ENCODE results near the gene CUX1. TPM values are rescaled to one million over a fixed set of nuclear protein-coding genes. Genes with fewer than 3 reads are reported as not detected.
"Not testable (repeated sequence)": the region's sequence is repeated elsewhere in the genome, so short reads cannot be mapped to it uniquely, and the experiment has no call there.

The CUX1 gene
- total RNA-seq, 2 donors from 2014 or later, result 122 to 131 TPM

GRCh38 chr7:102111061-102112041, 293.9 kb downstream of the CUX1 start:
- no peak for ATAC-seq
- DNase-seq, result no peak
- intact Hi-C loops (cut with DNase I, micrococcal nuclease), result no loop called here

DNA sequence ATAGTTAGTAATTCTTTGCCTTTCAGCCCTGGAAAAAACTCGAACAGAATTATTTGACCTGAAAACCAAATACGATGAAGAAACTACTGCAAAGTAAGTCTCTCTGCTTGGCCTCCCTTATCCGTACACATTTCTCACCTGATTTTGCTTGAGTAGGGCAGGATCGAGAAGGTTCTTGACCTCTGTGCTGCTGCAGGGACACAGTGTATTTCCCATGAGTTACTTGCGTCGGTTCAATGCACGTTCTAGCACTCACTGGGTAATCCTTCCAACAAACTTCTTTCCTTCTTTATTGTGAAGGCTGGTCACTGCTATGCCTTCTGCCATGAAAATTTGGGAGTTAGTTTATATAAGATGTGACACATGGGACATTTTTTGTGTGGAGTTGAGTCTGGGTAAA, 297.8 kb downstream of the CUX1 start:
- ATAC-seq (no peak), DNase-seq (no peak)
- intact Hi-C loops (cut with DNase I, micrococcal nuclease), result no loop called here

DNA sequence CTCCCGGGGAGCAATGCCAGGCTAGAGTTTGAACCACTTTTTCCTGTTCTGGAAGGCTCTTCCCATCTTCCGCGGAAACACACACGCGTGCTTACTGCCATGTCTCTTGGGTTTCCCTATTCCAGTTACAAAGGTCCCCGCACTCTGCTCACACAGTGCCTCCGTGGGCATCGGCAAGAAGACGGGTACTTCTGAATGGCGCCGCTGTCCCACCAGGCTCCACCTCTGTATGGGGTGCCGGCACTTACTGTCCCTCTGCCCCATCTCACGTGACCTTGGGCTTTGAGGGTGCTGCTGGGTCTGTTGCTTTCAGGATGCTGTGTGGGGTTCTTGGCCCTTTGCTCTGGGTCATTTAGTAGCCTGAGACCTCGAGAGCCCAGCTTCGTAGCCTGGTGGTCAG, 298.5 kb downstream of the CUX1 start:
- ATAC-seq (no peak), DNase-seq (no peak)
- intact Hi-C loops (cut with DNase I, micrococcal nuclease), result no loop called here

DNA sequence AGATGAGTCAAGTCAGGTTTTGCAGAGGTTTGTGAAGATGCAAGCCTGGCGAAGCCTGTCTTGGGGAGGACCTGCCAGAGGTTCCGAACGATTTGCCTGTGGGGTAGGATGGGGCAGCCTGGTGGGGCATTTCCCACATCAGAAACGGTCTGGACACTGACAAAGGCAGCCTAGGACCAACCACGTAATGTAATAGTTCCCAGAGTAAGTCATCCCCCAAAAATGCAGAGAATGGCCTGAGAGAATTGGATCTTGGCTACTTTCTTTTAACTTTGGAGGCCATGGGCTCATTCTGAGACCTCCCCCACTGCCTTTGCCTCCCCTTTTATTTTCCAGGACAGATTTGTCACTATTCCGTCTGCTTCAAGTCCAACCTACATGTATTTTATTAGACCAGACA, 300.3 kb downstream of the CUX1 start:
- intact Hi-C loops (cut with DNase I, micrococcal nuclease), result no loop called here
- DNase-seq, result no peak
- no peak for ATAC-seq

GRCh38 chr7:102119213-102119651, 301.8 kb downstream of the CUX1 start:
- intact Hi-C loops (cut with DNase I, micrococcal nuclease), result no loop called here
- no peak for ATAC-seq
- DNase-seq, result no peak

- intact Hi-C loops (cut with DNase I, micrococcal nuclease), result no loop called here
- ATAC-seq (no peak), DNase-seq (no peak)
Observed at GRCh38 chr7:102119925-102120324, 302.5 kb downstream of the CUX1 start.

DNA sequence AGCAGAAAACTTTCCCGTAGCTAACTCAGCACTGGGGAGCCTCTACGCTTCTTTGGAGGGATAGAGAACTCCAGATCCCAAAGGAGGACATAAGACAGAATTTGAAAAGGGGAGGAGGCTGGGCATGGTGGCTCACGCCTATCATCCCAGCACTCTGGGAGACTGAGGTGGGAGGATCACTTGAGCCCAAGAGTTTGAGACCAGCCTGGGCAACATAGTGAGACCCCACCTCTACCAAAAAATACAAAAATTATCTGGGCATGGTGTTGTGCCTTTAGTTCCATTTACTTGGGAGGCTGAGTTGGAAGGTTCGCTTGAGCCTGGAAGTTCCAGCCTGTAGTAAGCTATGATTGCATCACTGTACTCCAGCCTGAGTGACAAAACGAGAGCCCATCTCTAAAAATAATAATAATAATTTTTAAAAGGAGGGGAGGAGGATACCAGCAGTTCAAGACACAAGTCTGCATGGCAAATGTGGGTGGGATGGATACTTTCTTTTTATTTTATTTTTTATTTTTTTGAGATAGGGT, 303.3 kb downstream of the CUX1 start:
- intact Hi-C loops (cut with DNase I, micrococcal nuclease), result no loop called here
- DNase-seq (no peak), ATAC-seq (no peak)

DNA sequence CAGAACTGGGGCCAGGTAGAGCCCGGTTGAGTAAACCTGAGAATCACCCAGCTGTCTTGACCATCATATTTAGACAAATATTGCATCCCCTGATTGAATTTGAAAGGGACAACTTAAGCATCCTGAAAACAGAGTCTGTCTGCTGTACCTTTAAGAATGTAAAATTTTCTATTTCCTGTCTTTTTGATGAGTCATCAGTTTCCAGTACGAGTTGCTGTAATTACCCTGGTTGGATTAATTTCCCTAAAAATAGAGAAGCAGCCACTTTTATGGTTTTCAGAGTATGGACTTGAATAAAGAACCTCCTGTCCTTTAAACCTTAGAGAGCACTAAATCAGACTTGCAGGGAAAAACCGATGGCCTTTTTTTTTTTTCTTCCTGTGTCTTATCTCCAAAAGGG, 304.6 kb downstream of the CUX1 start:
- intact Hi-C loops (cut with DNase I, micrococcal nuclease), result no loop called here
- DNase-seq (no peak), ATAC-seq (peak; percentile 35)

- DNase-seq (peak in 1 of 2 donors; percentile 25), ATAC-seq (no peak)
- intact Hi-C loops (cut with DNase I, micrococcal nuclease), result no loop called here
Observed at GRCh38 chr7:102125127-102125596, 307.7 kb downstream of the CUX1 start.

- ATAC-seq (peak; percentile 30), DNase-seq (no peak)
- intact Hi-C loops (cut with DNase I, micrococcal nuclease), result no loop called here
Observed at GRCh38 chr7:102128303-102128702, 310.9 kb downstream of the CUX1 start.

DNA sequence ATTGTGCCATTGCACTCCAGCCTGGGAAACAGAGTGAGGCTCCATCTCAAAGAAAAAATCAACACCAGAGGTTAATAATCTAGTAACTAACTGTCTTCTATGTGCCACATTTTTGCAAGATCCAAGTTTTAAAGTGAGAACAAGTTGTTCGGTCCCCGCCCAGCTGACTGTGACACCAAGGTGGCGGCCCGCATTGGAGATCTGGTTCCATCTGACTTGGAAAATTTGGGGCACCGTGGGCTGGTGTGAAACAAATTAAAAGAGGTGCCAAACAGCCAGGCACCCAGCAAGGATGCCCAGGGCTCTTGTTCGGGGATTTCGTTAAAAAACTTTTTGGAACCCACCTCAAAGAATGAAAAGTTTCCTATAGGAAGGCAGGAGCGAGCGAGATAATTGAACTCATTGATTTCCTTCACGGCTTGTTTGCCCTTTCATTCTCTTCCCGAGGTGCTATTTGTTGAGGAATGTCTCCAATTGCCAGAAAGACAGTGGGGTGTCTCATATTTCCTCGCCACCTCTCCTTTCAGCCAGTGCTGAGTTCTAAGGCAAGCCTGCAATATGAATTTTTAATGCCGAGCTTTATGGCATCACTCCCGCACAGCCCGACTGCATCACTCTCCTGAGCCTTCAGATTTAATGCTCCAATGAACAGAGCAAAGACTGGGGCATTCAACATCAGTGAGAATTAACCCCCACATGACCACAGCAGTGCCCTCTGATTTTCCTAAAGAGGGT, 312.4 kb downstream of the CUX1 start:
- DNase-seq, result no peak
- no peak for ATAC-seq
- intact Hi-C loops (cut with DNase I, micrococcal nuclease), result no loop called here

DNA sequence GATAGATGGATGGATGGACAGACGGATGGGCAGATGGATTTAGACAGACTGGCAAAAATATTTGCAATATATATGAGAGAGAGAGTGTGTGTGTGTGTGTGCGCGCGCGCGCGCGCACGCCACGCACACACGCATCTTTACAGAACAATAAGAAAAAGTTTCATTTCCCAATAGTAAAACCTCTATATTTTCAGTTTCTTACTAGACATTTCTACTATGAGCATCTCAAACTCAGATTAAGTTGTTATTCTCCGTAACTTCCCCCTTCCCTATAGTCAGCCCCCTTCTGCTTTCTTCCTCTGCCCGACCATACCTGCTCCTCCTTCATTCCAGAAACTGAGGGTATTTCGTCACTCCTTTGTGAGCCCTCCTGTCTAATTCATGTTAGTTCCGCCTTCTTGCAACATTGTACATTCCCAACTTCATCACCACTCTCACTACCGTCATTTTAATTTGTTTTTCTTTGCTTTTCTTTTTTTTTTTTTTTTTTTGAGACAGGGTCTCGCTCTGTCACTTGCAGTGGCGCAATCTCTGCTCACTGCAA, 314.9 kb downstream of the CUX1 start:
- DNase-seq, result no peak
- intact Hi-C loops (cut with DNase I, micrococcal nuclease), result no loop called here
- ATAC-seq, result no peak

DNA sequence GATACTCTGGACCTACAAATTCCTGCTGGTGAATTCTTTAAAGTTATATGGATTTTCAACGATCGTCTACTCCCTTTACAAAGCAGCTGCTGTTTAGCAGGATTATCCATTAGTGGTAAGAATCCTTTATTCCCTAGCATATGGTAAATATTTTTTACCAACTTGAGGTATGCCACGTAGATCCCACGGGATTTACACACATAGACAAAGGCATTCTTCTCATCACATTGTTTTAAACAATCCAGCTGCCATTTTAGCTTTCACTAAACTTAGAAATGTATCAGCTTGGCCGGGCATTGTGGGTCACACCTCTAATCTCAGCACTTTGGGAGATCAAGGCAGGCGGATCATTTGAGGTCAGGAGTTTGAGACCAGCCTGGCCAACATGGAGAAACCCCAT, 321.2 kb downstream of the CUX1 start:
- intact Hi-C loops (cut with DNase I, micrococcal nuclease), result no loop called here

DNA sequence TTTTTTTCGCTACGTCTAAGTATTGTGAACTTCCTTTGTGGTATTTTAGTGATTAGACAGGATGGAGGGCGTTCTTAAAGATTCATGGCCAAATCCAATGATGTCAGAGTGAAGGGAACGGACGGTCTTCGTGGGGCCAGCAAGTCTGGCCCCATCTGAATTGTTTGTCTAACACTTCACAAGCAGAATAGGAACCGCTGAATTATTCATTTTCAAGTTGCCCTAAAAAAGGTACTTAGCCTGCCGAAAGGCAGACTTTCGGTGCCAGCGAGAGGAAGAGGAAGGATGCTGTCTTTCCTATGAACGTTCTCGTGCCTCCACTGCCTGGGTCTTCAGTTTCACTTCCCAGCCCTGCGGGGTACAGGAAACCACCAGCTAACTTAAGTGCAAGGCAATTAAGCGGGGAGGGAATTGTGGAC, 323.5 kb downstream of the CUX1 start:
- ATAC-seq, result no peak
- intact Hi-C loops (cut with DNase I, micrococcal nuclease), result no loop called here
- peak in 1 of 2 donors; percentile 13 for DNase-seq

More for the DNA sequence above, 321.2 kb downstream of the CUX1 start:
- no peak for DNase-seq
- no peak for ATAC-seq

- ATAC-seq; intact Hi-C loops (cut with DNase I, micrococcal nuclease); DNase-seq: not testable (repeated sequence)
Observed at GRCh38 chr7:102142433-102142832, 325.0 kb downstream of the CUX1 start.

DNA sequence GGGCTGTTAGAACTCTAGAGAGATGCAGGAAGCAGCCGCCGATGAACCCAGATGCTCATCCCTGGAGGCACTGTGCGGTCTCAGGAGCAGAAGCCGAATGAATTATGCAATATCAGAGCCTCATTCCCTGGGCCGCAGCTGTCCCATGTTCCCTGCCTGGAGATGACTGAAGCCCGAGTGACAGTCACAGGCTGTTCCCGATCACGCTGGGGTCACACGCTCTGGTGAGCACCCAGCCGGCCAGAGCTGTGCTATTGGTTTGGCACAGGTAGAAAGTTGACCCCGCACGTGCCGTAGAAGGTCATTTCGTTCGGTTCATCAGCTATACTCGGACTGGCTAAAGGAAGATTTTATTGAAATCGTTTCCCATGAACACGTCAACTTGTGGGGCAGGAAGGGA, 328.7 kb downstream of the CUX1 start:
- intact Hi-C loops (cut with DNase I, micrococcal nuclease), result no loop called here
- ATAC-seq, result no peak
- no peak for DNase-seq

GRCh38 chr7:102147008-102147407, 329.6 kb downstream of the CUX1 start:
- ATAC-seq (no peak), DNase-seq (no peak)
- intact Hi-C loops (cut with DNase I, micrococcal nuclease), result no loop called here

DNA sequence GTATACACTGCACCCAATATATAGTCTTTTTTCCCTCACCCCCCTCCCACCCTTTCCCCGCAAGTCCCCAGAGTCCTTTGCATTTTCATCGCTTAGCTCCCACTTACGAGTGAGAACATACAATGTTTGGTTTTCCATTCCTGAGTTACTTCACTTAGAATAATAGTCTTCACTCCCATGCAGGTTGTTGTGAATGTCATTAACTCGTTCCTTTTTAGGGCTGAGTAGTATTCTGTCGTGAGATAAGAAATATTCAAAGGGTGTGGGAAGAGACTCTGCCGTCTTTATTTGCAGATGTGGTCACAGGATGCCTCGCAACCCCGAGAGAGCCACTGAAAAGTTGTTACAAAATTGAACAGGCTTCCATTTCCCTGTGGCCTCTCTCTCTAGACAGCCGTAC, 331.4 kb downstream of the CUX1 start:
- no peak for DNase-seq
- no peak for ATAC-seq
- intact Hi-C loops (cut with DNase I, micrococcal nuclease), result no loop called here

- intact Hi-C loops (cut with DNase I, micrococcal nuclease), result no loop called here
- ATAC-seq, result no peak
- no peak for DNase-seq
Observed at GRCh38 chr7:102149416-102149815, 332.0 kb downstream of the CUX1 start.
